Ishikawa (cell line): ENCODE measurements around the gene SYNGR4.

Experiments
- CEBPB ChIP-seq: IDR thresholded peaks from 2 replicates; pipeline ENCODE4 v1.6.1; 2012
- CREB1 ChIP-seq: IDR thresholded peaks from 2 replicates; pipeline ENCODE4 v1.6.1; 2012; ENCODE audit warnings: low read depth
- EGR1 ChIP-seq: IDR thresholded peaks from 2 replicates; pipeline ENCODE4 v1.6.1; 2012
- EP300 ChIP-seq: IDR thresholded peaks from 2 replicates; pipeline ENCODE4 v1.6.1; 2012; ENCODE audit warnings: borderline replicate concordance
- FOXM1 ChIP-seq: IDR thresholded peaks from 2 replicates; pipeline ENCODE4 v1.6.1; 2012; ENCODE audit warnings: low read depth, borderline replicate concordance
- NFIC ChIP-seq: IDR thresholded peaks from 2 replicates; pipeline ENCODE4 v1.6.1; 2012
- RAD21 ChIP-seq: IDR thresholded peaks from 2 replicates; pipeline ENCODE4 v1.6.1; 2012; ENCODE audit warnings: low read depth
- TAF1 ChIP-seq: IDR thresholded peaks from 2 replicates; pipeline ENCODE4 v1.6.1; 2012; ENCODE audit warnings: low read depth, mild to moderate bottlenecking
- TCF12 ChIP-seq: IDR thresholded peaks from 2 replicates; pipeline ENCODE4 v1.6.1; 2012; ENCODE audit warnings: low read depth
- TEAD4 ChIP-seq: IDR thresholded peaks from 2 replicates; pipeline ENCODE4 v1.6.1; 2012
- YY1 ChIP-seq: IDR thresholded peaks from 2 replicates; pipeline ENCODE4 v1.6.1; 2012; ENCODE audit warnings: low read depth
- ZBTB7A ChIP-seq: IDR thresholded peaks from 2 replicates; pipeline ENCODE4 v1.6.1; 2012; ENCODE audit warnings: low read depth
- TF ChIP-seq, protein P1 (sequence below): IDR thresholded peaks from 2 replicates; pipeline ENCODE4 v1.6.1; 2012; ENCODE audit warnings: low read depth, mild to moderate bottlenecking
- TF ChIP-seq, protein P2 (sequence below): IDR thresholded peaks from 2 replicates; pipeline ENCODE4 v1.6.1; 2012
- TF ChIP-seq, protein P3 (sequence below): IDR thresholded peaks from 2 replicates; pipeline ENCODE4 v1.6.1; 2012

Gene SYNGR4

DNA sequence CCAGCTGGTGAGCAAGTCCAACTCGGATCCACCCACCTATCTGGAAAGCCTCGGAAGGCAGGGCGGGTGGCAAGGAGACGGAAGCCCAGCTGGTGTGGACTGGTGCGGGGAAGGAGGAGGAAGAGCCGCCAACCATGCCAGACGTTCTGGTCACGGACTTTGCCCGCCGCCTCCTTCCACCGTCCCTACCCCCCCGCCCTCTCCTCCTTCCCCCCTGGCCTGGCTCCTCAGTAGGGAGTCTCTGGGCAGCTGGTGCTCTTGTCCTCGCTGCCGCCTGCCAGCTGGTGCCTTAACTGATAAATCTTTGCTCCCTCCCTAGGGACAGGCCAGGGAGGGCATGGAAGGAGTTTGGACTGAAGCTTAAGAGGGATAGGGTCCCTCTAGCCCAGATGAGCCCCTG, 4.8 kb downstream of the SYNGR4 start:
- no peak for TF ChIP-seq TAF1
- TF ChIP-seq, protein P1, sequence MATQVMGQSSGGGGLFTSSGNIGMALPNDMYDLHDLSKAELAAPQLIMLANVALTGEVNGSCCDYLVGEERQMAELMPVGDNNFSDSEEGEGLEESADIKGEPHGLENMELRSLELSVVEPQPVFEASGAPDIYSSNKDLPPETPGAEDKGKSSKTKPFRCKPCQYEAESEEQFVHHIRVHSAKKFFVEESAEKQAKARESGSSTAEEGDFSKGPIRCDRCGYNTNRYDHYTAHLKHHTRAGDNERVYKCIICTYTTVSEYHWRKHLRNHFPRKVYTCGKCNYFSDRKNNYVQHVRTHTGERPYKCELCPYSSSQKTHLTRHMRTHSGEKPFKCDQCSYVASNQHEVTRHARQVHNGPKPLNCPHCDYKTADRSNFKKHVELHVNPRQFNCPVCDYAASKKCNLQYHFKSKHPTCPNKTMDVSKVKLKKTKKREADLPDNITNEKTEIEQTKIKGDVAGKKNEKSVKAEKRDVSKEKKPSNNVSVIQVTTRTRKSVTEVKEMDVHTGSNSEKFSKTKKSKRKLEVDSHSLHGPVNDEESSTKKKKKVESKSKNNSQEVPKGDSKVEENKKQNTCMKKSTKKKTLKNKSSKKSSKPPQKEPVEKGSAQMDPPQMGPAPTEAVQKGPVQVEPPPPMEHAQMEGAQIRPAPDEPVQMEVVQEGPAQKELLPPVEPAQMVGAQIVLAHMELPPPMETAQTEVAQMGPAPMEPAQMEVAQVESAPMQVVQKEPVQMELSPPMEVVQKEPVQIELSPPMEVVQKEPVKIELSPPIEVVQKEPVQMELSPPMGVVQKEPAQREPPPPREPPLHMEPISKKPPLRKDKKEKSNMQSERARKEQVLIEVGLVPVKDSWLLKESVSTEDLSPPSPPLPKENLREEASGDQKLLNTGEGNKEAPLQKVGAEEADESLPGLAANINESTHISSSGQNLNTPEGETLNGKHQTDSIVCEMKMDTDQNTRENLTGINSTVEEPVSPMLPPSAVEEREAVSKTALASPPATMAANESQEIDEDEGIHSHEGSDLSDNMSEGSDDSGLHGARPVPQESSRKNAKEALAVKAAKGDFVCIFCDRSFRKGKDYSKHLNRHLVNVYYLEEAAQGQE, result no peak
- no peak for TF ChIP-seq EGR1
- no peak for TF ChIP-seq TCF12
- TF ChIP-seq ZBTB7A, result no peak
- TF ChIP-seq CEBPB, result no peak
- no peak for TF ChIP-seq EP300
- no peak for TF ChIP-seq RAD21
- no peak for TF ChIP-seq YY1
- TF ChIP-seq, protein P2, sequence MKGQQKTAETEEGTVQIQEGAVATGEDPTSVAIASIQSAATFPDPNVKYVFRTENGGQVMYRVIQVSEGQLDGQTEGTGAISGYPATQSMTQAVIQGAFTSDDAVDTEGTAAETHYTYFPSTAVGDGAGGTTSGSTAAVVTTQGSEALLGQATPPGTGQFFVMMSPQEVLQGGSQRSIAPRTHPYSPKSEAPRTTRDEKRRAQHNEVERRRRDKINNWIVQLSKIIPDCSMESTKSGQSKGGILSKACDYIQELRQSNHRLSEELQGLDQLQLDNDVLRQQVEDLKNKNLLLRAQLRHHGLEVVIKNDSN, result no peak
- no peak for TF ChIP-seq TEAD4
- TF ChIP-seq FOXM1, result no peak
- TF ChIP-seq, protein P3, sequence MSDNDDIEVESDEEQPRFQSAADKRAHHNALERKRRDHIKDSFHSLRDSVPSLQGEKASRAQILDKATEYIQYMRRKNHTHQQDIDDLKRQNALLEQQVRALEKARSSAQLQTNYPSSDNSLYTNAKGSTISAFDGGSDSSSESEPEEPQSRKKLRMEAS, result no peak
- no peak for TF ChIP-seq CREB1
- TF ChIP-seq NFIC, result no peak

DNA sequence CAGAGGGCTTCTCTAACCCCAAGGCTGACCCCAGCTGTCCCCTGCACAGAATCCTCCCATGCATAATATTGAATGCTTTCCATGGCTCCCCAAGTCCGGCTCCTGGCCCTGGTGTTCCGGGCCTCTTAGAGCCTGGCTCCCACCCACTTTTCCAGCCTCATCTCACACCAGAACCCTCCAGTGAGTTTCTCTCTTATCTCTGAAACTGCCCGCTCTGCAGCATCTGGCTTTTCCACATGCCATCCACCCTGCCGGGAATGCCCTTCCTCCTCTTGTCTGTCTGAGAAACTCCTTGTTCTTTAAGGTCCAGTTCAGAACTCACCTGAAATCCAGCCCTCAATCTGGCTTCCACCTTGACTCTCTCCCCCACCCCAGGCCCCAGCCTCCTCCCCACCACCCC, 6.8 kb downstream of the SYNGR4 start:
- TF ChIP-seq, protein P2, result no peak
- TF ChIP-seq EGR1, result no peak
- TF ChIP-seq CEBPB, result no peak
- no peak for TF ChIP-seq TEAD4
- no peak for TF ChIP-seq FOXM1
- TF ChIP-seq YY1, result no peak
- TF ChIP-seq RAD21, result no peak
- no peak for TF ChIP-seq EP300
- no peak for TF ChIP-seq CREB1
- TF ChIP-seq, protein P1, result no peak
- TF ChIP-seq, protein P3, result no peak
- TF ChIP-seq NFIC, result no peak
- TF ChIP-seq TCF12, result no peak
- TF ChIP-seq TAF1, result no peak
- no peak for TF ChIP-seq ZBTB7A

DNA sequence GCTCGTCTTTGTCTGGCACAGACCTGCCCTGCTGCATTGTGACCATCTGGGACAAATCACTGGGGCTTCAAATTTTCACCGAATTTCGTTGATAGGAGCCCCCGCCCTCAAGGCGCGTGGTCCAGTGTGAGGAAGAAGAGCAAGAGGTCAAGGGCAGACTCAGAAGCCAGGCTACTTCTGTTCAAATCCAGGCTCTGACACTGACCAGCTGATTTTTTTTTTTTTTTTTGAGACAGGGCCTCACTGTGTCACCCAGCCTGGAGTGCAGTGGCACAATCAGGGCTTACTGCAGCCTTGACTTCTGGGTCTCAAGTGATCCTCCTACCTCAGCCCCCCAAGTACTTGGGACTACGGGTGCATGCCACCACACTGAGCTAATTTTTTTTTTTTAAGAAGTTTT, 7.2 kb downstream of the SYNGR4 start:
- TF ChIP-seq FOXM1 (no peak), TAF1 (no peak), TEAD4 (no peak), EP300 (no peak), CREB1 (no peak), EGR1 (no peak), NFIC (no peak), ZBTB7A (no peak), CEBPB (no peak)
- TF ChIP-seq, protein P1, result no peak

DNA sequence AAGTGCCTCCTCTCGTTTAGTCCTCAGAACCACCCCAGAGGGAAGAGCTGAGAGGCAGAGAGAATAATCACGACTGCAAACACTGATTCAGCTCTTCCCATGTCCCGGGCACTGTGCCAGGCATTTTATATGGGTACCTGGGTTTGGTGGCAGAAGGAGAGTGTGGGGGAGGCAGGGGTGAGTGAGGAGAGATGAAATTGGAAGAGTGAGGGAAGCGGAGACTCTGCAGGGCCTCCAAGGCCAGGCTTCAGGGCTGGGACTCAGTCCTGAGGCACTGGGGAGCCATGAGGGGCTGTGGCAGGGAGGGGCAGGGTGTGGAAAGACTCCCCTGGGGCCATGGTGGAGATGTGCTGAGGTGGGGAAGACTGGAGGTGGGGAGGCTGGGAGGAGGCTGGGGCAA, 8.7 kb downstream of the SYNGR4 start:
- TF ChIP-seq FOXM1 (no peak), NFIC (no peak), EP300 (no peak), CREB1 (no peak), RAD21 (no peak), EGR1 (no peak), YY1 (no peak), ZBTB7A (no peak), TEAD4 (no peak), TAF1 (no peak)
- TF ChIP-seq, protein P3, result no peak
- TF ChIP-seq, protein P1, result no peak
- TF ChIP-seq, protein P2, result no peak
